ENCODE results near the gene TRPM8. TPM values are rescaled to one million over a fixed set of nuclear protein-coding genes. Genes with fewer than 3 reads are reported as not detected.

TRPM8 gene
- total RNA-seq, 1 donor from 2014 or later, result not detected

GRCh38 chr2:233901367-233901766 lies 15.8 kb upstream of the TRPM8 start:
- Histone ChIP-seq H3K27me3 (no peaks in the 10 kb centered on the region), H3K9me3 (no peaks in the 10 kb centered on the region), H3K4me3 (no peak overlapping the region), H3K27ac (no peak overlapping the region), H3K36me3 (no peaks in the 10 kb centered on the region), H3K4me1 (no peaks in the 10 kb centered on the region)
- no peak for TF ChIP-seq CTCF (IDR thresholded peaks at IDR 0.05)
- intact Hi-C loops (cut with DNase I), result no loop called here
- DNase-seq (ENCODE audit: low spot score in 2 of 2), result no peak

GRCh38 chr2:233901884-233902283 lies 15.3 kb upstream of the TRPM8 start:
- TF ChIP-seq CTCF (IDR thresholded peaks at IDR 0.05), result no peak
- H3K27ac ChIP-seq, result no peak overlapping the region

GRCh38 chr2:233905945-233906344 lies 11.2 kb upstream of the TRPM8 start:
- no peaks in the 10 kb centered on the region for H3K4me1 ChIP-seq
- H3K9me3 ChIP-seq, result no peaks in the 10 kb centered on the region
- no peak for TF ChIP-seq CTCF (IDR thresholded peaks at IDR 0.05)
- no peak overlapping the region for H3K27ac ChIP-seq
- H3K4me3 ChIP-seq, result no peak overlapping the region
- intact Hi-C loops (cut with DNase I), result no loop called here
- DNase-seq (ENCODE audit: low spot score in 2 of 2), result no peak
- no peaks in the 10 kb centered on the region for H3K36me3 ChIP-seq
- no peaks in the 10 kb centered on the region for H3K27me3 ChIP-seq

More at GRCh38 chr2:233901884-233902283, 15.3 kb upstream of the TRPM8 start:
- DNase-seq (ENCODE audit: low spot score in 2 of 2), result no peak
- Histone ChIP-seq H3K9me3 (no peaks in the 10 kb centered on the region), H3K4me1 (no peaks in the 10 kb centered on the region), H3K36me3 (no peaks in the 10 kb centered on the region), H3K27me3 (no peaks in the 10 kb centered on the region), H3K4me3 (no peak overlapping the region)
- intact Hi-C loops (cut with DNase I), result no loop called here

- no peaks in the 10 kb centered on the region for H3K4me1 ChIP-seq
- no peaks in the 10 kb centered on the region for H3K36me3 ChIP-seq
- intact Hi-C loops (cut with DNase I), result no loop called here
- no peak overlapping the region for H3K4me3 ChIP-seq
- no peak for DNase-seq (ENCODE audit: low spot score in 2 of 2)
- no peak for TF ChIP-seq CTCF (IDR thresholded peaks at IDR 0.05)
- H3K27ac ChIP-seq, result no peak overlapping the region
- H3K27me3 ChIP-seq, result no peaks in the 10 kb centered on the region
- no peaks in the 10 kb centered on the region for H3K9me3 ChIP-seq
Observed at GRCh38 chr2:233907627-233908026, 9.5 kb upstream of the TRPM8 start.

- Histone ChIP-seq H3K4me3 (no peak overlapping the region), H3K4me1 (no peaks in the 10 kb centered on the region), H3K9me3 (no peaks in the 10 kb centered on the region), H3K27ac (no peak overlapping the region), H3K36me3 (no peaks in the 10 kb centered on the region), H3K27me3 (no peaks in the 10 kb centered on the region)
- no peak for DNase-seq (ENCODE audit: low spot score in 2 of 2)
- intact Hi-C loops (cut with DNase I), result no loop called here
- TF ChIP-seq CTCF (IDR thresholded peaks at IDR 0.05), result no peak
Observed at GRCh38 chr2:233912691-233913423, 4.3 kb upstream of the TRPM8 start.

Data from ascending aorta (tissue), 2 donors.